K562 (cell line): ENCODE results near the gene SEC11A. TPM values are rescaled to one million over a fixed set of nuclear protein-coding genes. Genes with fewer than 3 reads are reported as not detected.

ENCODE experiments used
- BRCA1 ChIP-seq, 2 experiments: fragments of 450-650 bp in 1 of 2; sonication (generic) in 1 of 2; formaldehyde crosslinking in 1 of 2; IDR thresholded peaks; 2 replicates each; pipeline versions ENCODE4 v1.5.0 to v1.6.1; 2017 to 2020; ENCODE audit warnings: mild to moderate bottlenecking in 1 of 2, missing genetic modification reagents in 1 of 2
- CHD4 ChIP-seq: fragments of 200-600 bp; sonication (generic); IDR thresholded peaks from 3 replicates; pipeline ENCODE4 v1.6.1; 2012; ENCODE audit warnings: low read depth, mild to moderate bottlenecking, mixed read lengths, low read length, inconsistent platforms; ENCODE audit not compliant: insufficient read depth, insufficient replicate concordance, poor library complexity, severe bottlenecking
- HDAC8 ChIP-seq: fragments of 450-650 bp; IDR thresholded peaks from 2 replicates; pipeline ENCODE4 v1.6.1; 2016; ENCODE audit warnings: mild to moderate bottlenecking, missing genetic modification characterization, moderate library complexity, missing compliant biosample characterization
- KAT8 ChIP-seq: fragments of 450-650 bp; IDR thresholded peaks from 2 replicates; pipeline ENCODE4 v1.6.1; 2016; ENCODE audit warnings: low read depth, mild to moderate bottlenecking
- POLR2AphosphoS5 ChIP-seq: IDR thresholded peaks from 2 replicates; pipeline ENCODE4 v1.6.1; 2011; ENCODE audit warnings: mild to moderate bottlenecking, low read depth, low read length, moderate library complexity; ENCODE audit not compliant: control insufficient read depth, insufficient read depth
- PRMT5 ChIP-seq: sonication (generic); formaldehyde crosslinking; IDR thresholded peaks from 2 replicates; pipeline ENCODE4 v1.5.0; 2020; ENCODE audit warnings: missing genetic modification reagents
- ZNF384 ChIP-seq: IDR thresholded peaks from 2 replicates; pipeline ENCODE4 v1.6.1; 2012; ENCODE audit warnings: low read depth, low read length, improper control_type of control experiment
- ZNF780A ChIP-seq: fragments of 250-450 bp; sonication (Bioruptor Pico); IDR thresholded peaks from 2 replicates; pipeline ENCODE4 v1.5.0; 2021; ENCODE audit warnings: mild to moderate bottlenecking
- polyA plus RNA-seq, 8 experiments: library from polyadenylated mRNA; depleted of rRNA in 4 of 8; stranded (reverse) in 5 of 8; unstranded in 3 of 8; fragments of >200 nt; fragmentation: Nextera tagmentation in 2 of 8; fragmentation: Illumina TruSeq in 1 of 8; extraction: Ambion mirVana in 2 of 8; extraction: Trizol in 1 of 8; gene quantifications; 2 replicates each; pipeline versions ENCODE4 v1.2.1 to v1.2.3, GENCODE V29; 2011 to 2014; ENCODE audit warnings: inconsistent platforms in 1 of 8, missing spikeins in 1 of 8
- total RNA-seq, 7 experiments: library from RNA; depleted of rRNA in 6 of 7; stranded (reverse); fragments of >200 nt in 6 of 7; fragmentation: Illumina TruSeq in 2 of 7; extraction: Trizol in 2 of 7; gene quantifications; 2 replicates each; pipeline versions ENCODE4 v1.2.1 to v1.2.3, GENCODE V29; 2011 to 2021; ENCODE audit warnings: low replicate concordance in 1 of 7
- TF ChIP-seq, protein P1 (sequence below): fragments of 450-650 bp; IDR thresholded peaks from 2 replicates; pipeline ENCODE4 v1.6.1; 2018; ENCODE audit not compliant: partially characterized antibody
- TF ChIP-seq, protein P2 (sequence below): fragments of 200-800 bp; sonication (Bioruptor generic); IDR thresholded peaks from 2 replicates; pipeline ENCODE4 v1.6.1; 2017; ENCODE audit warnings: missing genetic modification characterization, missing compliant biosample characterization
- TF ChIP-seq, protein P3 (sequence below): sonication (generic); formaldehyde crosslinking; IDR thresholded peaks from 2 replicates; pipeline ENCODE4 v1.8.0; 2022; ENCODE audit warnings: missing genetic modification reagents, mild to moderate bottlenecking, borderline replicate concordance
- TF ChIP-seq, protein P4 (sequence below): fragments of 250-450 bp; sonication (Bioruptor Pico); IDR thresholded peaks from 2 replicates; pipeline ENCODE4 v1.5.0; 2021; ENCODE audit warnings: mild to moderate bottlenecking, moderate library complexity
- TF ChIP-seq, protein P5 (sequence below), 2 experiments: fragments of 450-650 bp; IDR thresholded peaks; 2 replicates each; pipeline ENCODE4 v1.6.1; 2016

The SEC11A gene
- total and polyA plus RNA-seq, 9 of the 15 experiments (the other 6 are each of a cell fraction or from before 2014, with no cell fraction given), result 175 to 310 (median 229) TPM

DNA sequence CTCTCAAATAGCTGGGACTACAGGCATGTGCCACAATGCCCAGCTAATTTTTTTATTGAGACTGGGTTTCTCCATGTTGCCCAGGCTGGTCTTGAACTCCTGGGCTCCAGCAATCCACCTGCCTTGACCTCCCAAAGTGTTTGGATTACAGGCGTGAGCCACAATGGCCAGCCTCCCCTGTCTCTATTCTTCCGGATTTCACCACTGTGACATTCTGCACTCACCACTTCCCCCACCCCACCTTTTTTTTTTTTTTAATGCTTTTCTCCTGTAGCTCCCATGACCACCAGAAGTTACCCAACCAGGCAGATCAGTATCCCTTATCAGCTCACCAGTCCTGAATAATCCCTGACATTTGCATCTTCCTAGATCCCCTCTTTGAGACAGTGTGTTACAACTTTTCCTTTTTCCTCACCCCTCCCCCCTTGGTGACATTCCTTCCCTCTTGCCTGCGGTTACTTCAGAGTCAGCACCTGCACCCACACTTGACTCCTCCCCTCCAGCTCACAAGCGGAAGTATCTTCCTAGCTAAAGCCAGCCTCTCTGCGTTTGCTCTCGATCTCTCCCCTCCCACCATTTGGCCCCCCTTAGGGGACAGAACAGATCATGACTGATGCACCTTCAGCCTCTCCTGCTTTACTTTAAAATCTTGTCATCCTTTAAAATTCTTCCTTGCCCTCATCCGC lies 19.0 kb upstream of the SEC11A start (continued):
- TF ChIP-seq, protein P1, sequence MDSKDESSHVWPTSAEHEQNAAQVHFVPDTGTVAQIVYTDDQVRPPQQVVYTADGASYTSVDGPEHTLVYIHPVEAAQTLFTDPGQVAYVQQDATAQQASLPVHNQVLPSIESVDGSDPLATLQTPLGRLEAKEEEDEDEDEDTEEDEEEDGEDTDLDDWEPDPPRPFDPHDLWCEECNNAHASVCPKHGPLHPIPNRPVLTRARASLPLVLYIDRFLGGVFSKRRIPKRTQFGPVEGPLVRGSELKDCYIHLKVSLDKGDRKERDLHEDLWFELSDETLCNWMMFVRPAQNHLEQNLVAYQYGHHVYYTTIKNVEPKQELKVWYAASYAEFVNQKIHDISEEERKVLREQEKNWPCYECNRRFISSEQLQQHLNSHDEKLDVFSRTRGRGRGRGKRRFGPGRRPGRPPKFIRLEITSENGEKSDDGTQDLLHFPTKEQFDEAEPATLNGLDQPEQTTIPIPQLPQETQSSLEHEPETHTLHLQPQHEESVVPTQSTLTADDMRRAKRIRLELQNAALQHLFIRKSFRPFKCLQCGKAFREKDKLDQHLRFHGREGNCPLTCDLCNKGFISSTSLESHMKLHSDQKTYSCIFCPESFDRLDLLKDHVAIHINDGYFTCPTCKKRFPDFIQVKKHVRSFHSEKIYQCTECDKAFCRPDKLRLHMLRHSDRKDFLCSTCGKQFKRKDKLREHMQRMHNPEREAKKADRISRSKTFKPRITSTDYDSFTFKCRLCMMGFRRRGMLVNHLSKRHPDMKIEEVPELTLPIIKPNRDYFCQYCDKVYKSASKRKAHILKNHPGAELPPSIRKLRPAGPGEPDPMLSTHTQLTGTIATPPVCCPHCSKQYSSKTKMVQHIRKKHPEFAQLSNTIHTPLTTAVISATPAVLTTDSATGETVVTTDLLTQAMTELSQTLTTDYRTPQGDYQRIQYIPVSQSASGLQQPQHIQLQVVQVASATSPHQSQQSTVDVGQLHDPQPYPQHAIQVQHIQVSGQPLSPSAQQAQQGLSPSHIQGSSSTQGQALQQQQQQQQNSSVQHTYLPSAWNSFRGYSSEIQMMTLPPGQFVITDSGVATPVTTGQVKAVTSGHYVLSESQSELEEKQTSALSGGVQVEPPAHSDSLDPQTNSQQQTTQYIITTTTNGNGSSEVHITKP, result peak; percentile 80
- TF ChIP-seq, protein P2, sequence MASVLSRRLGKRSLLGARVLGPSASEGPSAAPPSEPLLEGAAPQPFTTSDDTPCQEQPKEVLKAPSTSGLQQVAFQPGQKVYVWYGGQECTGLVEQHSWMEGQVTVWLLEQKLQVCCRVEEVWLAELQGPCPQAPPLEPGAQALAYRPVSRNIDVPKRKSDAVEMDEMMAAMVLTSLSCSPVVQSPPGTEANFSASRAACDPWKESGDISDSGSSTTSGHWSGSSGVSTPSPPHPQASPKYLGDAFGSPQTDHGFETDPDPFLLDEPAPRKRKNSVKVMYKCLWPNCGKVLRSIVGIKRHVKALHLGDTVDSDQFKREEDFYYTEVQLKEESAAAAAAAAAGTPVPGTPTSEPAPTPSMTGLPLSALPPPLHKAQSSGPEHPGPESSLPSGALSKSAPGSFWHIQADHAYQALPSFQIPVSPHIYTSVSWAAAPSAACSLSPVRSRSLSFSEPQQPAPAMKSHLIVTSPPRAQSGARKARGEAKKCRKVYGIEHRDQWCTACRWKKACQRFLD, result no peak
- TF ChIP-seq BRCA1 (IDR thresholded peaks at IDR 0.05) (no peak), BRCA1 (CRISPR knock-in tag; IDR thresholded peaks at IDR 0.05) (no peak), POLR2AphosphoS5 (peak; percentile 59; the same call in 1 of the 2 replicates), CHD4 (no peak), PRMT5 (CRISPR knock-in tag) (no peak), KAT8 (no peak), ZNF780A (CRISPR knock-in tag) (no peak), ZNF384 (peak; percentile 87), HDAC8 (tag) (no peak)
- TF ChIP-seq, protein P3, sequence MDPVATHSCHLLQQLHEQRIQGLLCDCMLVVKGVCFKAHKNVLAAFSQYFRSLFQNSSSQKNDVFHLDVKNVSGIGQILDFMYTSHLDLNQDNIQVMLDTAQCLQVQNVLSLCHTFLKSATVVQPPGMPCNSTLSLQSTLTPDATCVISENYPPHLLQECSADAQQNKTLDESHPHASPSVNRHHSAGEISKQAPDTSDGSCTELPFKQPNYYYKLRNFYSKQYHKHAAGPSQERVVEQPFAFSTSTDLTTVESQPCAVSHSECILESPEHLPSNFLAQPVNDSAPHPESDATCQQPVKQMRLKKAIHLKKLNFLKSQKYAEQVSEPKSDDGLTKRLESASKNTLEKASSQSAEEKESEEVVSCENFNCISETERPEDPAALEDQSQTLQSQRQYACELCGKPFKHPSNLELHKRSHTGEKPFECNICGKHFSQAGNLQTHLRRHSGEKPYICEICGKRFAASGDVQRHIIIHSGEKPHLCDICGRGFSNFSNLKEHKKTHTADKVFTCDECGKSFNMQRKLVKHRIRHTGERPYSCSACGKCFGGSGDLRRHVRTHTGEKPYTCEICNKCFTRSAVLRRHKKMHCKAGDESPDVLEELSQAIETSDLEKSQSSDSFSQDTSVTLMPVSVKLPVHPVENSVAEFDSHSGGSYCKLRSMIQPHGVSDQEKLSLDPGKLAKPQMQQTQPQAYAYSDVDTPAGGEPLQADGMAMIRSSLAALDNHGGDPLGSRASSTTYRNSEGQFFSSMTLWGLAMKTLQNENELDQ (CRISPR knock-in tag), result no peak
- TF ChIP-seq, protein P4, sequence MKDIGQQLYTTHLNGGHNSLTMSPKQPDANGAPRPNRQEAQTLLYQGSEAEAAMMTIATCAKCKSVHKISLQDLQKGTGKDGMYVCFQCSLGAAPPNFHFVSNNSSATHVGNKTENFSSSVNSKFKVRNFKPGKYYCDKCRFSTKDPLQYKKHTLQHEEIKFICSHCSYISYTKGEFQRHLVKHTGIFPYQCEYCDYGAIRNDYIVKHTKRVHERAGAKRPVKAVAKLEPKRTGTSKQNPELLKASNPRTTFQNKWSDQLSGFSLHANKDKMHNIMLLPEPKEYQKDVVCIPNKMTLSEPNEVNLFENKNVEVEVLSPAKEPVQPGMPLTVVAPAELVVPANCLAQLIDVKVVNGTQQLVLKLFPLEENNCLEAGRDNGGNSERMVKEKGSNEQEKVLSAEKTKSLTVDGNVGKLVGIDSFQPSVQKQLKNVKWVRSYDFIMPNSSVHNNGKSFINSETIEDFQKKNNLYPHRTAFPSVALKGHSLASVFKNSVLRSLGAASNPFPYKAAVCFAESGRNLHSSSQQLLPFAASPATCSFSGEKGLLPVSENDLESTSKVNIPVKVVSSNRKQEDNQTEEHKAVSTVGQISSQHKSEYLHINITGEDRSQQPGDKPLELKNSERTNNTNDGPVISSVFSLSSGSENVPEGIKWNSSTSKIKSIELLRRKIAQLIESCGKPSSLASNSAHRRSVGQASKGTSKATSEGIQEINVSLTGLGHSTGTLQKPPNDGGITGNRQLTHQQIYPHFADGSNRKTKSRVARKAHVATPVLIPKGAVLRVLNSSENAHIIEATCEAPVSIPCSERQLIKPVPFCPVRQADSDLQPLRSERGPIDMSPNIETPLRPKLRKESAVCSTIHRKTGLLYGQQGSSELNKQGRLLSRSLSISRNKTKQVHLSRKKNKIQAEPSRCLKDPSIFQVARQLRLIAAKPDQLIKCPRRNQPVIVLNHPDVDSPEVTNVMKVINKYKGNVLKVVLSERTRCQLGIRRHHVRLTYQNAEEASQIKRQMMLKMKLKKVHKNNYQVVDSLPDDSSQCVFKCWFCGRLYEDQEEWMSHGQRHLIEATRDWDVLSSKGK, result no peak
- TF ChIP-seq, protein P5, sequence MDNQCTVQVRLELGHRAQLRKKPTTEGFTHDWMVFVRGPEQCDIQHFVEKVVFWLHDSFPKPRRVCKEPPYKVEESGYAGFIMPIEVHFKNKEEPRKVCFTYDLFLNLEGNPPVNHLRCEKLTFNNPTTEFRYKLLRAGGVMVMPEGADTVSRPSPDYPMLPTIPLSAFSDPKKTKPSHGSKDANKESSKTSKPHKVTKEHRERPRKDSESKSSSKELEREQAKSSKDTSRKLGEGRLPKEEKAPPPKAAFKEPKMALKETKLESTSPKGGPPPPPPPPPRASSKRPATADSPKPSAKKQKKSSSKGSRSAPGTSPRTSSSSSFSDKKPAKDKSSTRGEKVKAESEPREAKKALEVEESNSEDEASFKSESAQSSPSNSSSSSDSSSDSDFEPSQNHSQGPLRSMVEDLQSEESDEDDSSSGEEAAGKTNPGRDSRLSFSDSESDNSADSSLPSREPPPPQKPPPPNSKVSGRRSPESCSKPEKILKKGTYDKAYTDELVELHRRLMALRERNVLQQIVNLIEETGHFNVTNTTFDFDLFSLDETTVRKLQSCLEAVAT (IDR thresholded peaks at IDR 0.05), result peak; percentile 75 to 99; a peak in 3 of 4 replicates
